EL (cell line): ENCODE measurements around the gene OR1I1.
"Not testable (repeated sequence)": the region's sequence is repeated elsewhere in the genome, so short reads cannot be mapped to it uniquely, and the experiment has no call there.

Source experiments
- DNase-seq: peaks from one replicate; pipeline ENCODE4 v3.0.0-alpha.2; 2016

The OR1I1 gene

DNA sequence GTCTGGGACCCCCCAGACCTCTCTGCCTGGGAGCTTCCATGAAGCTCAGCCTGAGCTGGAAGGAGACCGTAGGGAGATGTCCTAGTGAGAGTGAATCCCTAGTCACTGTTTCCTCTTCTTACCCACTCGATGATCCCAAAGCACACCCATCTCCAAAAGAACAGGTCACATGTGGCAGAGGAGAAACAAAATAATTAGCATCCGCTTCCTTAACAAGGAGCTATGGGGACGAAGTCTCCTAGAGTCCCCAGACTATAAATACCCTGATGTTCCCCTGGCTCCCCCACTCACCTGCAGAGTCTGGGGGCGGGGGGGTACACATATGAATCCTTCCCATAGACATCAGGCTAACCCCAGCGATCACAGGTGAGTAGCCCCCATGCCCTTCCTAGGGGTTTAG is at the start of gene OR1I1:
TSS of gene OR1I1 (plus strand) at position 301 of the 400 bp plus-strand sequence. CDS start 4,855 bp downstream, outside the sequence.
- no peak for DNase-seq

DNA sequence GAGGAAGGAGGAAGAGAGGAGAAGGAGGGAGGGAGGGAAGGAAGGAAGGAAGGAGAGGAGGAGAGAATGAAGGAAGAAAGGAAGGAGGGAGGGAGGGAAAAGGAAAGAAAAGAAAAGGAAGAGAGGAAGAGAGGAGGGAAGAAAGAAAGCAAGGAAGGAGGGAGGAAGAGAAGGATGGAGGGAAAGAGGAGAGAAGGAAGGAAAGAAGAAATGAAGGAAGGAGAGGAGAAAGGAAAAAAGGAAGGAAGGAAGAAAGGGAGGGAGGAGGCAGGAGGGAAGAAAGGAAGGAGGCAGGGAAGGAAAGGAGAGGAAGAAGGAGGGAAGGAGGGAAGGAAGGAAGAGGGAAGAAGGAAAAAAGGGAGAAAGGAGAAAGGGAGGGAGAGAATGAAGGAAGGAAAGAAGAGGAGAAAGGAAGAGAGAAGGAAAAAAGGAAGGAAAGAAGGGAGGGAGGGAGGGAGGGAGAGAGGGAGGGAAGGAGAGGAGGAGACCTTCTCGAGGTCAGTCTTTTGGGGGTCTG is 46.2 kb upstream of the OR1I1 start:
- no peak for DNase-seq

GRCh38 chr19:15037586-15037985 is 44.4 kb upstream of the OR1I1 start:
- no peak for DNase-seq

DNA sequence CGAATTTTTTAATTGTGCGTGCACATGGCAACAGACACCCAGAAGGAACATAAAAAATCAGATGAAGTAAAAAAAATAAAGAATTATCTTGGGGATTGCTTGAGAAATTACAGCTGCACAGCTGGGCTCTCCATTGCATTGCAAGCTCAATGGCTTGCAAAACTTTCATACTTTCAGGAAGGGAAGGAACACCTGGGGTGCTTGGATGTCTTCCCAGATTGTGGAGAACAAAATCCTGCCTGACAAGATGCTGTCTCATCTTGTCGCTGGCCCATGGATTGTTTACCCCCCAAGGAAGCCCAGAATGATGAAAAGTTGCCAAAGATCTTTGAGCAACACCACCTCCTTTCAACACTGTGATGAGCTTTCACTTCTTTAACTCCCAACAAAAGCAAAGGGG is 43.7 kb upstream of the OR1I1 start:
- DNase-seq: no peak

- DNase-seq: no peak
Measured at GRCh38 chr19:15042003-15042402, 40.0 kb upstream of the OR1I1 start.

DNA sequence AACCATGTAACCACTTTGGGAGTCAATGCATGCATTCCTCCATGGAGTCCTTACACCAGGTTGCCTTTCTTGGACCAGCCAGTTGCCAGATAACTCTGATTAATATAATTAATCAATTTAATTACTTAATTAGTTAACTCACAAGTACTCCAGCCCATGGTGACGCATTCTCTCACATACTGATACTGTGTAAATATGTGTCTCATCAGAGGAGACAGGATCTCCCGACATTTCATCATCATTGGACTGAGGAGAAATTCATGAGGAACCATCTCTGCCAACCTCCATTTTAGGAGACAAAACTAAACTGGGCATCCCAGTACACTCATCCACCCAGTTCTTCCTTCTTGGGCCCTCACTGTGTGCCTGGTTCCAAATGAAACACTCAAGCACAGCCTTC is 39.2 kb upstream of the OR1I1 start:
- DNase-seq: no peak

DNA sequence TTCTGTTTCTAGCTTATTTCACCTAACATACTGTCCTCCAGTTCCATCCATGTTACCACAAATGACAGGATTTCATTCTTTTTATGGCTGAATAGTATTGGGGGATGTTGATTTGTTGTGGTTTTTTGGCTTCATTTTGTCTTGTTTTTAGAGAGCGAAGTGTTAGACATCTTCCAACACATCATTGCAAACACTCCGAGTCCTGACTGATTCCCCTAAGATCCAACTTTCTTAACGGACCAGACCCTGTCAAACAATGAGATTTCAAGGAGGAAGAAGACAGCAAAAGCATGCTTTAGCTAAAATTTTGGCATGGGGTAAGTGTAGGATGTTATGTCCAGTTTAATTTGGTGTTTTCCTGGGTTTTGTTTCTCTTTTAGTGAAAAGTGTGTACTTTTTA is 36.5 kb upstream of the OR1I1 start:
- no peak for DNase-seq

DNA sequence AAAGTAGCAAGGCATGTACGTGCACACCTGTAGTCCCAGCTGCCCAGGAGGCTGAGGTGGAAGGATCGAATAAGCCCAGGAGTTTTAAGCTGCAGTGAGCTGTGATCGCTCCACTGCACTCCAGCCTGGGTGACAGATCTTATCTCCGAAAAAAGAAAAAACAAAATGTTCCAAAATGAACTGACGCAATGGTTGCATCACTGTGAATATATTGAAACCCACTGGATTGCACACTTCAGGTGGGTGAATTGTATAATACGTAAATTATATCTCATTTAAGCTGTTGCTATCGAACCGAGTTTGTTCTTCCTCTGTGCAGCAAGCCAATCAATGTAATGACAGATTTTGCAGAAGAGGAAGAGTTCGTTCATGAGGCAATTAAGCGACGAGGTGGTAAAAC is 34.3 kb upstream of the OR1I1 start:
- no peak for DNase-seq

GRCh38 chr19:15048128-15048527 is 33.9 kb upstream of the OR1I1 start:
- no peak for DNase-seq

DNA sequence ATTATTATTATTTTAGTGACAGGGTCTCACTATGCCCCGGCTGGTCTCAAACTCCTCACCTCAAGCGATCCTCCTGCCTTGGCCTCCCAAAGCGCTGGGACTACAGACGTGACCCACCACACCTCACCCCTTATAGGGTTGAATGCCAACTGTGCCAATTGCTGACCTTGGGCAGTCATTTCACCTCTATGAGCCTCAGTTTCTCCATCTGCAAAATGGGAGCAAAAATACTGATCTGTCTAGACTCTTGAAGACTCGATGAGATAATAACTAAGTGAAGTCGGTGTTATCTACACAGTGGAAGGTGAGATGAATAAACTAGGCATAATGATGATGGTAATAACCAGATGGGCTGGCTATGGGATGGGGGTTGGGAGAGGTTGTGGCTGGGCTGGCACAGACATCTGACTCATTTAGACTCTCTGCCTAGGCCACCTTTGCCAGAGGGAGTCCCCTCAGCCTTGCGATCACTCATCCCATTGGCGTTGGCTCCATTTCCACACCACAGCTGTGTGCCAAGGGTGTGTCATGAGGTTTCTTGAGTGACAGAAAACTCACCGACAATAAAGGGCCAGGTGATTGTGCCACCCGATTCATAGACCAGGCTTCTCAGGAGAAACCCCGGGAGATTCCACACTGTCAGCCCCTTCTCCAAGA is 33.0 kb upstream of the OR1I1 start, which contains the start of gene CASP14:
TSS of gene CASP14 (plus strand) at position 596 of the 657 bp plus-strand sequence. CDS start 2,772 bp downstream, outside the sequence.
- no peak for DNase-seq

- DNase-seq: no peak
Measured at GRCh38 chr19:15050639-15051038, 31.4 kb upstream of the OR1I1 start.

GRCh38 chr19:15062036-15062435 is 20.0 kb upstream of the OR1I1 start:
- DNase-seq: no peak

GRCh38 chr19:15070386-15070785 is 11.6 kb upstream of the OR1I1 start:
- not testable (repeated sequence) for DNase-seq

DNA sequence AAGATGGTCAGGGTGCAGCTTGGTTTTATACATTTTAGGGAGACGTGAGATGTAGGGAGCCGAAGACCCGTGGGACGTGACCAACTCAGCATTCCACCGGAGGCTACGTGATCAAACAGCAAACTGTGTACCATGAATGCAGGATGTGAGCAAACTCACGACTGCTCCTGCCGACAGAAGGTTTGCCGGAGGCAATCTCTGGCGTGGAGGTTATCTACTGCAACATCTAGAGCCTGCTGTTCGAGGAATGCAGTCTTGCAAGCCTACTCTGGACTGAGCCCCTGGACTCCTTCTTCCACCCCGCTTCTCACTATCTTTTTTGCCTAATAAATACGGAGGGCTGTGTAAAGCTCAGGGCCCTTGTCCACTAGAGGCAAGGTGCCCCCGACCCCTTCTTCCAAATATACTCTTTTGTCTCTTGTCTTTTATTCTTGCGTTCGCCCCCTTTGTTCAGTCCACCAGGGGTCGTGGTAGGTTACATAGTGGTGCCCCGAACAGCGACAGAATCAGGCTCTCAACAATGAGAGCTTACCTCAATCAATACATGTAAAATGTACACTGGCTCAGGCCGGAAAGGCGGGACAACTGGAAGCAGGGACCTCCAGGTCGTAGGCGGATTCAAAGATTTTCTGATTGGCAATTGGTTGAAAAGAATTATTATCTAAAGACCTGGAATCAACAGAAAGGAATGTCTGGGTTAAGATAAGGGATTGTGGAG is 8.9 kb upstream of the OR1I1 start:
- peak; percentile 72 for DNase-seq

DNA sequence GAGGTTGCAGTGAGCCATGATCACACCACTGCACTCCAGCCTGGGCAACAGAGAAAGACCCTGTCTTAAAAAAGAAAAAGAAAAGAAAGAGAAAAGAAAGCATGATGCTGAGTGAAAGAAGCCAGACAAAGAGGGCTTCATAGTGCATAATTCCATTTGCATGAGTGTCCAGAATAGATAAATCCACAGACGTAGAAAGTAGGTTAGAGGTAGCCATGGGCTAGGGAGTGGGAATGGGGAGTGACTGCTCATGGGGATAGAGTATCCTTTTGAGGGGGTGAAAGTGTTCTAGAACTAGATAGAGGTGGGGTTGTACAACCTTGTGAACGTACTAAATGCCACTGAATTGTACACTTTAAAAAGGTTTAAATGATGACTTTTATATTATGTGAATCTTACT is 7.6 kb upstream of the OR1I1 start:
- no peak for DNase-seq

GRCh38 chr19:15075806-15076205 is 6.2 kb upstream of the OR1I1 start:
- DNase-seq: no peak

DNA sequence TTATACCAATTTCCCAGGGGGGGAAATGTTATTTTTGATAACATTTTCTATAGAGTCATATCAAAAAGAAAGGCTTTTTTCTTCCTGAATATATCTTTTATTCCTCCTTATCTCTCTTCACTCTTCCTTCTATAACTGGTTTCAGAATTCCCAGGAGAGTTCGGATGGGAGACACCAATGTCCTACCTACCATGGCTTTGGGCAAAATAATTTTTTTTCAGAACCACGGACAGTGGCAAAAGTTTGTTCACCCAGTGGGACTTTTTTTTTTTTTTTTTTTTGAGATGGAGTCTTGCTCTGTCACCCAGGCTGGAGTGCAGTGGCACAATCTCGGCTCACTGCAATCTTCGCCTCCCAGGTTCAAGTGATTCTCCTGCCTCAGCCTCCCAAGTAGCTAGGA is 2.0 kb upstream of the OR1I1 start:
- not testable (repeated sequence) for DNase-seq

- DNase-seq: no peak
Measured at GRCh38 chr19:15087182-15087581, 5.2 kb downstream of the OR1I1 start.

DNA sequence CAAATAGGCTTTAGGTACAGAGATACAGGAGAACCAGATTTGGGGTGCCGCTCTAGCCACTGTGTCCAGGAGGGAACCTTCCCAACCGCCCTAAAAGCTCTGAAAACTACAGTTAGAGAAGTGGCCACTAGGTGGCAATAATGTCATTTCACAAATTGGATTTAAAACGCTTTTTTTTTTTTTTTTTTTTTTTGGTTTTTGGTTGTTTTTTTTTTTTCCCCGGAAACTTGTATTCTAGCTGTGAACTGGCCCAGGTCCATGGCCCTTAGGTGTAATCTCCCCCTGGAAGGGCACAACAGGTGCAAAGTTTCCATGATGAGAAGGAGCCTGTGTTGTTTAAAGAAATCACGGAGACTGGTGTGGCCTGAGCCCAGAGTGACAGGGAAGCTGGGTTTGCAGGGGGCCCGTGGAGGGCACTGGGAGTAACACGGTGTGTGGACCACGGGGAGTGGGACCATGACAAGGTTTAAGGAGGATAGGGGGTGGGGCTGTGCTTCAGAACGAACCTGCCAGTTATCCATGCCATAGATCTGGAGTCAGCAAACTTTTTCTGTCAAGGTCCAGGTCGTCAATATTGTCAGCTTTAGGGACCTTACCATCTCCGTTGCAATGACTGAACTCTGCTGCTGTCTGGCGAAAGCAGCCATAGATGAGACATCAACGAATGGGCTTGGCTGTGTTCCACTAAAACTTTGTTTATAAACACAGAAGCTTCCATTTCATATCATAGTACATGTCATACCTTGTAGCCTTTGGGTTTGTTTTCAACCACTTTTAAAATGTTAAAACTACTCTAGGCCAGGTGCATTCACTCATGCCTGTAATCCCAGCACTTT is 10.1 kb downstream of the OR1I1 start:
- peak; percentile 72 for DNase-seq

DNA sequence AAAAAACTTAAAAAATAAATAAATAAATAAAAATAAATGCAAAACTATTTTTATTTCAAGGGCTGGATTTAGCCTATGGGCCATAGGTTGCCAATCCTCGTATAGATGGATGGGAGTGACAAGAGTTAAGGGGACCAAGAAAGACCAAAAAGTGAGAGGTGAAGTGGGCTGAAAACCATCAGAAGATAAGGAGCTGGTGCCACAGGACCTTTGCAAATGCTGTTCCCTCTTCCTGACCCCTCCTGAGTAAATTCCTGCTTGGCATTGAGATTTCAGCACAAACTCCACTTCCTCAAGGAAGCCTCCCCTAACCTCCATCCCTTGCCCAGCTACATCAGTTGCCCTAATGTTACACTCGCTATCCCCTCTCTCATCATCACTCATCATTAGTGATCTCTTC is 11.0 kb downstream of the OR1I1 start:
- no peak for DNase-seq

DNA sequence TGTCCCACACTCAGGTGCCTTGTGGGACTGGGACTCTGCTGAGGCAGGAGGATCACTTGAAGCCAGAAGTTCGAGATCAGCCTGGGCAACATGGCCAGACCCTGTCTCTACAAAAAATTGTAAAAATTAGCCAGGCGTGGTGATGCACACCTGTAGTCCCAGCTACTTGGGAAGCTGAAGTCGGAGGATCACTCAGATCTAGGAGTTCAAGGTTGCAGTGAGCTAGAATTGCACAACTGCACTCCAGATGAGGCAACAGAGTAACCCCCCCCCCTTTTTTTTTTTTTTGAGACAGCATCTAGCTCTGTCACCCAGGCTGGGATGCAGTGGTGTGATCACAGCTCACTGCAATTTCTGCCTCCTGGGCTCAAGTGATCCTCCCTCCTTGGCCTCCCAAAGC is 14.2 kb downstream of the OR1I1 start:
- no peak for DNase-seq

DNA sequence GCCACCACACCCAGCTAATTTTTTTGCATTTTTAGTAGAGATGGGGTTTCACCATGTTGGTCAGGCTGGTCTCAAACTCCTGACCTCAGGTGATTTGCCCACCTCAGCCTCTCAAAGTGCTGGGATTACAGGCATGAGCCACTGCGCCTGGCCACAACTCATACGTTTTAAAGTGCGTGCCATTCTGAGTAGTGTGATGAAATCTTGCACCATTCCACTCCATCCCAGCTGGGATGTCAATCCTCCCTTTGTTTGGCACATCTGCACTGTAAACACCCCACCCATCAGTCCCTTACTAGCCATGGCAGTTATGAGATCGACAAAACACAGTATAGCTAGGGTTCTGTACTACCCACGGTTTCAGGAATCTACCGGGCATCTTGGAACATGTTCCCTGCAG is 16.0 kb downstream of the OR1I1 start:
- DNase-seq: not testable (repeated sequence)

GRCh38 chr19:15098460-15098859 is 16.4 kb downstream of the OR1I1 start:
- DNase-seq: no peak
